ENCODE results near the gene GRN. TPM values are rescaled to one million over a fixed set of nuclear protein-coding genes. Genes with fewer than 3 reads are reported as not detected.

GRN gene
- total and polyA plus RNA-seq, 2 of the 8 experiments (the other 6 are each of a cell fraction or from before 2014, with no cell fraction given): 108 to 387 TPM

DNA sequence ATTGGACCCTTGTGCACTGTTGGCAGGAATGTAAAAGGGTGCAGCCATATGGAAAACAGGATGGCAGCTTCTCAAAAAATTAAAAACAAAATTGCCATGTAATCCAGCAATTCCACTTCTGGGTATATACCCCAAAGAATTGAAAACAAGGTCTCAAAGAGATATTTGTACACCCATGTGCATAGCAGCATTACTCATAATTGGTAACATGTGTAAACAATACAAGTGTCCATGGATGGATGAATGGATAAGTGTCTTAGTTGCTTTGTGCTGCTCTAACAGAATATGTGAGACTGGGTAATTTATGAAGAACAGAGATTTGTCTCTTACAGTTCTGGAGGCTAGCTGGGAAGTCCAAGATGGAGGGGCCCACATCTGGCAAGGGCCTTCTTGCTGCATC lies 40.5 kb upstream of the GRN start:
- no peaks in the 10 kb centered on the region; a peak in 1 of 7 replicates for H3K27me3 ChIP-seq (replicated peaks in 1 of 4; ENCODE audit: control insufficient read depth in 3 of 4, extremely low read depth in 1 of 4, insufficient read depth in 3 of 4, low read length in 3 of 4)
- CTCF ChIA-PET (ENCODE audit: partially characterized antibody): interaction anchor here (0.6 to 2.2 kb wide), 6 partner anchors 12 to 913 kb away, joined by 3 to 7 read pairs (median 4); no protein-coding TSS in a partner anchor
- H3K56ac ChIP-seq (replicated peaks; ENCODE audit: insufficient read length, low read depth, low read length): no peak overlapping the region
- no peak overlapping the region for H4K91ac ChIP-seq (replicated peaks; ENCODE audit: insufficient read length, low read length)
- no peak overlapping the region for H2BK12ac ChIP-seq (ENCODE audit: low read depth, low read length)
- no peak overlapping the region for H2BK20ac ChIP-seq (ENCODE audit: low read length)
- no peaks in the 10 kb centered on the region for H3K79me2 ChIP-seq (ENCODE audit: control insufficient read depth in 1 of 2, insufficient read depth in 2 of 2, low read length in 2 of 2)
- no peak overlapping the region for H3K4ac ChIP-seq (replicated peaks; ENCODE audit: insufficient read length, low read depth, low read length)
- H3K4me1 ChIP-seq (replicated peaks in 1 of 4; ENCODE audit: control insufficient read depth in 3 of 4, insufficient read depth in 4 of 4, low read length in 3 of 4): peaks cover 0 to 16% (median 8%) of the 10 kb centered on the region in 4 experiments; a peak in 6 of 7 replicates
- no peak overlapping the region for H2AFZ ChIP-seq (ENCODE audit: low read length)
- no peak overlapping the region for H3K4me3 ChIP-seq (ENCODE audit: extremely low read depth in 1 of 4, insufficient read depth in 2 of 4, low read depth in 3 of 4, low read length in 4 of 4)
- H3K79me1 ChIP-seq (ENCODE audit: low read depth, low read length): no peaks in the 10 kb centered on the region
- POLR2A ChIA-PET (ENCODE audit: partially characterized antibody): interaction anchor here (0.8 to 1.6 kb wide), 3 partner anchors 24 to 93 kb away, joined by 3 read pairs; partner anchors contain the start of gene UBTF
- H4K8ac ChIP-seq (ENCODE audit: extremely low read depth, insufficient read depth, low read length): no peak overlapping the region
- no peak overlapping the region for H2BK120ac ChIP-seq (replicated peaks; ENCODE audit: low read depth, low read length)
- no peak overlapping the region for H2AK5ac ChIP-seq (ENCODE audit: low read depth, low read length)
- no peaks in the 10 kb centered on the region for H3K36me3 ChIP-seq (ENCODE audit: control insufficient read depth in 2 of 4, insufficient read depth in 4 of 4, low read length in 3 of 4)
- no peak overlapping the region for H3K18ac ChIP-seq (ENCODE audit: extremely low read depth, low read length)
- H3K9me3 ChIP-seq (ENCODE audit: insufficient read depth in 2 of 2, low read depth in 1 of 2, low read length in 1 of 2): no peaks in the 10 kb centered on the region
- TF ChIP-seq NRF1 (IDR thresholded peaks at IDR 0.05; ENCODE audit: low read depth, low read length) (no peak), RBBP5 (IDR thresholded peaks at IDR 0.05; ENCODE audit: borderline replicate concordance, low read depth, low read length) (no peak)
- H3K14ac ChIP-seq (ENCODE audit: insufficient read length): no peak overlapping the region
- peaks cover 0 to 3% of the 10 kb centered on the region in 2 experiments for H4K20me1 ChIP-seq (replicated peaks in 1 of 2; ENCODE audit: control insufficient read depth in 1 of 2, insufficient read depth in 2 of 2, low read length in 2 of 2)
- no peak overlapping the region for H3K9ac ChIP-seq (replicated peaks in 1 of 4; ENCODE audit: extremely low read depth in 1 of 4, low read depth in 3 of 4, low read length in 3 of 4)
- no peak overlapping the region for H2BK15ac ChIP-seq (ENCODE audit: low read length)
- H3K27ac ChIP-seq (ENCODE audit: low read depth, low read length): no peak overlapping the region
- H2BK5ac ChIP-seq (ENCODE audit: low read depth, low read length): no peak overlapping the region
- FAIRE-seq: no peak
- no peak for DNase-seq (ENCODE audit: low read depth in 1 of 2, low spot score in 2 of 2)
- H3K23ac ChIP-seq (ENCODE audit: insufficient read length): no peak overlapping the region
- H3K4me2 ChIP-seq (ENCODE audit: insufficient read depth in 1 of 2, low read depth in 2 of 2, low read length in 2 of 2): no peak overlapping the region
- H4K5ac ChIP-seq (ENCODE audit: insufficient read length, low read depth, low read length): no peak overlapping the region
- H3K23me2 ChIP-seq (ENCODE audit: low read depth, low read length): peaks cover 6% of the 10 kb centered on the region
